Gastrocnemius medialis (tissue), 4 donors: ENCODE measurements around the gene NPTX1. TPM values are rescaled to one million over a fixed set of nuclear protein-coding genes. Genes with fewer than 3 reads are reported as not detected.
A peak's percentile ranks its signal among the peaks of the same experiment; 100 is the strongest.

Experiments used
- ATAC-seq, 2 donors: fragments of 150-250 bp; one replicate each; pipeline ENCODE4 v1.9.1; 2016
- DNase-seq, 2 donors: peaks; one replicate each; pipeline ENCODE4 v3.0.0-alpha.2; 2019
- H3K27ac ChIP-seq, 4 donors: fragments of 200-600 bp; sonication (generic); 1 replicate in 1 of 4; 2 replicates in 3 of 4; pipeline ENCODE4 v1.5.1; 2016 to 2018; ENCODE audit warnings: mild to moderate bottlenecking in 2 of 4, moderate library complexity in 1 of 4
- H3K27me3 ChIP-seq, 3 donors: fragments of 200-600 bp; sonication (generic) in 2 of 3; 1 replicate in 1 of 3; 2 replicates in 2 of 3; pipeline versions ENCODE4 v1.5.1 to v1.6.0; 2016 to 2019; ENCODE audit warnings: mild to moderate bottlenecking in 1 of 3, moderate library complexity in 1 of 3
- H3K36me3 ChIP-seq, 2 donors: fragments of 200-600 bp; sonication (generic) in 1 of 2; one replicate each; pipeline ENCODE4 v1.5.1; 2017 to 2018
- H3K4me1 ChIP-seq, 2 donors: fragments of 200-600 bp; sonication (generic) in 1 of 2; one replicate each; pipeline ENCODE4 v1.5.1; 2016 to 2017; ENCODE audit warnings: mild to moderate bottlenecking in 2 of 2
- H3K4me3 ChIP-seq, 4 donors: fragments of 200-600 bp; sonication (generic) in 3 of 4; 1 replicate in 1 of 4; 2 replicates in 3 of 4; pipeline ENCODE4 v1.5.1; 2016 to 2019; ENCODE audit warnings: mild to moderate bottlenecking in 2 of 4
- H3K9me3 ChIP-seq, 3 donors: fragments of 200-600 bp; sonication (generic) in 2 of 3; 1 replicate in 1 of 3; 2 replicates in 2 of 3; pipeline ENCODE4 v1.5.1; 2016 to 2019
- POLR2A ChIP-seq, 2 donors: fragments of 450-650 bp; IDR thresholded peaks; one replicate each; pipeline ENCODE4 v1.6.1; 2017; ENCODE audit warnings: antibody characterized with exemption in 2 of 2, mild to moderate bottlenecking in 2 of 2, moderate library complexity in 2 of 2
- in situ Hi-C, 4 donors: fragments of 200-750 bp; cut with MboI; loops; one replicate each; pipeline versions ENCODE4 v1.15.0 to v1.8.0; 2017; ENCODE audit warnings: low sequenced_read_pairs in 4 of 4
- intact Hi-C: fragments of 100-400 bp; cut with DNase I; formaldehyde crosslinking; loops from one replicate; pipeline ENCODE4 v1.15.1; 2023; ENCODE audit warnings: low total_unique reads
- total RNA-seq, 4 donors: library from RNA; depleted of rRNA; stranded (reverse); fragments of >200 nt; gene quantifications; one replicate each; pipeline versions ENCODE4 v1.1.0 to v1.2.3, GENCODE V29; 2016
- TF ChIP-seq, protein P1 (sequence below), 5 experiments: fragments of 450-650 bp in 3 of 5; fragments of 200-600 bp in 2 of 5; sonication (generic) in 2 of 5; IDR thresholded peaks in 4 of 5; conservative IDR thresholded peaks in 1 of 5; 1 replicate in 4 of 5; 2 replicates in 1 of 5; pipeline ENCODE4 v1.5.1; 2016 to 2019; ENCODE audit warnings: antibody characterized with exemption in 5 of 5, mild to moderate bottlenecking in 3 of 5, moderate library complexity in 3 of 5

Gene NPTX1
- total RNA-seq, 4 donors from 2014 or later = 0.07 to 2.4 (median 0.21) TPM

DNA sequence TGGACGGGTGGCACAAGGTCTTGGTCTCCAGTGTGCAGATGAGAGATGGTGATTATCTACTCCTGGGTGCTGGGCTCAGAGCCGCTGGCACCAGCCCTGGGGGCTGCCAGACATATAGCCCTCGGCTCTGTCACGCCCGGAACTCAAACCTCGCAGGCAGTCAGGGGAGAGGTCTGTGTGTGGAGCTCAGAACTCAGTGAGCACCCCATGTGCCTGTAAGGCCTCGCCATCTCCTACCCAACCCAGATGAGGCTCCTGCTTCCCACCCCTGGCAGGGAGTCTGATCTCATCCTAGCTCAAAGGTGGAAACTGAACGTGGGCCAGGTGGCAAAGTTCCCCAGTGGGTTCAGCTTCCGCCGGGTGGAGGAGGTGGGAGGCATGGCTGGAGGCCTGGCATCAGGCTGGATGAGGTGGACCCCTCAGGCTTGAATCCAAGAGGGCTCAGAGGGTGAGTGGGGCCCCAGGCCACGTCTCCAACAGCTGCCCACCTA lies 22.6 kb upstream of the NPTX1 start:
- TF ChIP-seq POLR2A (IDR thresholded peaks at IDR 0.05) = no peak
- TF ChIP-seq, protein P1, sequence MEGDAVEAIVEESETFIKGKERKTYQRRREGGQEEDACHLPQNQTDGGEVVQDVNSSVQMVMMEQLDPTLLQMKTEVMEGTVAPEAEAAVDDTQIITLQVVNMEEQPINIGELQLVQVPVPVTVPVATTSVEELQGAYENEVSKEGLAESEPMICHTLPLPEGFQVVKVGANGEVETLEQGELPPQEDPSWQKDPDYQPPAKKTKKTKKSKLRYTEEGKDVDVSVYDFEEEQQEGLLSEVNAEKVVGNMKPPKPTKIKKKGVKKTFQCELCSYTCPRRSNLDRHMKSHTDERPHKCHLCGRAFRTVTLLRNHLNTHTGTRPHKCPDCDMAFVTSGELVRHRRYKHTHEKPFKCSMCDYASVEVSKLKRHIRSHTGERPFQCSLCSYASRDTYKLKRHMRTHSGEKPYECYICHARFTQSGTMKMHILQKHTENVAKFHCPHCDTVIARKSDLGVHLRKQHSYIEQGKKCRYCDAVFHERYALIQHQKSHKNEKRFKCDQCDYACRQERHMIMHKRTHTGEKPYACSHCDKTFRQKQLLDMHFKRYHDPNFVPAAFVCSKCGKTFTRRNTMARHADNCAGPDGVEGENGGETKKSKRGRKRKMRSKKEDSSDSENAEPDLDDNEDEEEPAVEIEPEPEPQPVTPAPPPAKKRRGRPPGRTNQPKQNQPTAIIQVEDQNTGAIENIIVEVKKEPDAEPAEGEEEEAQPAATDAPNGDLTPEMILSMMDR (IDR thresholded peaks at IDR 0.05 in 4 of 5, conservative IDR thresholded peaks at IDR 0.05 in 1 of 5) = no peak
- no peaks in the 10 kb centered on the region for H3K36me3 ChIP-seq
- in situ Hi-C loops = no loop called here
- DNase-seq (no peak), ATAC-seq (no peak)
- H3K27me3 ChIP-seq = peaks cover 9 to 10% (median 9%) of the 10 kb centered on the region in 3 donors
- intact Hi-C loops = no loop called here
- no peak overlapping the region for H3K4me3 ChIP-seq
- H3K4me1 ChIP-seq = peaks cover 0 to 3% of the 10 kb centered on the region in 2 donors
- H3K9me3 ChIP-seq = no peaks in the 10 kb centered on the region
- no peak overlapping the region for H3K27ac ChIP-seq

DNA sequence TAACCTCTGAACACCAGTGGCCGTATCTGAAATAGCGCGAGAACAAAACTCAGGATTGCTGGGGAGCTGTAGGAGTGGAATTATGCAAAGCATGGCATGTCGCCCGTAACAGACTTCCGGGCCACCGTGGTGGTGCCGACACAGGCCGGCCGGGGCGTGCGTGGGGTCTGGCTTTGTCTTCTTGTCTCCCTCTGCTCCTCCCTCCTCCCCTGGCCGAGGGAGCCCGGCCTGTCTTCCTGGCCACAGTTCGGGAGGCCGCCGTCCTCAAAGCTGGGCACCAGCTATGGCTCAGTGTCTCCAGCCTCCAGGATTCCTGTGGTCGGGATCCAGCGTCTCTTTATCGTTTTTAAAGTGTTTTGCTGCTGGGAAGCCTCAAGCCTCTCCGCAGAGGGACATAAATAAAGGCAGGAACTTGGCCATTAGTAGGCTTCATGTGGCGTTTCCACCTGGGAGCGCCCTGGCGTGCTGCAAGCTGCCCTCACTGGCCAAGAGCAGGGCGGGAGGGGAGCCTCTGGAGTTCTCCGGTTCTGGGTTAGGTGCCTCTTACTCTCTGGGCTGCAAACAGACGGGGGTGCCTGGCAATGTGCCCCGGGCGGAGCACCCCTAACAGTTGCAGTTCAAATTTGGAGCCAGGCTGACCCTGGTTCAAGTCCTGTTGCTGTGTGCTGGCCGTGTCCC lies 22.0 kb upstream of the NPTX1 start:
- ATAC-seq (peak in 1 of 2 donors; percentile 18), DNase-seq (peak in 1 of 2 donors; percentile 27)
- no peaks in the 10 kb centered on the region for H3K9me3 ChIP-seq
- in situ Hi-C loops = no loop called here
- TF ChIP-seq, protein P1 (IDR thresholded peaks at IDR 0.05 in 4 of 5, conservative IDR thresholded peaks at IDR 0.05 in 1 of 5) = no peak
- no peaks in the 10 kb centered on the region for H3K36me3 ChIP-seq
- intact Hi-C loops = no loop called here
- H3K4me3 ChIP-seq = peak overlapping the region; percentile 8 to 28 (median 14)
- H3K27ac ChIP-seq = no peak overlapping the region
- peaks cover 0 to 3% of the 10 kb centered on the region in 2 donors for H3K4me1 ChIP-seq
- H3K27me3 ChIP-seq = peaks cover 11 to 16% (median 14%) of the 10 kb centered on the region in 3 donors

DNA sequence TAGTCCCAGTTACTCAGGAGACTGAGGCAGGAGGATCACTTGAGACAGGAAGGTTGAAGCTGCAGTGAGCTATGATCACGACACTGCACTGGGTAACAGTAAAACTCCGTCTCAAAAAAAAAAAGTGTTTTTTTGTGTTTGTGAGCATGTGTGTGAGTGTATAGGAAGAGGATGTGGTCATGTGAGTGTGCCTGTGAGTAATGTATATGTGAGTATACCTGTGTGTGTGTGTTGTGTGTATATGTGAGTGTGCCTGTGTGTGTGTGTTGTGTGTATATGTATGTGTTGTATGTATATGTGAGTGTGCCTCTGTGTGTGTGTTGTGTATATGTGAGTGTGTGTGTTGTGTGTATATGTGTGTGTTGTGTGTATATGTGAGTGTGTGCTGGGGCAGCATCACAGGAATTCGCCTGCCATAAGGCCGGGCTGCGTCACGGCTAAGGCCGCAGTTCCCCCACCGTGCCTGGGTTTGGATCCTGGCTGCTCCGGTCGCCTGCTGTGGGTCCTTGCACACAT lies 21.4 kb upstream of the NPTX1 start:
- H3K27me3 ChIP-seq = peaks cover 17 to 18% (median 17%) of the 10 kb centered on the region in 3 donors
- intact Hi-C loops = no loop called here
- peak overlapping the region in 2 of 4 donors; percentile 8 to 9 for H3K4me3 ChIP-seq
- H3K4me1 ChIP-seq = peaks cover 0 to 3% of the 10 kb centered on the region in 2 donors
- in situ Hi-C loops = no loop called here
- no peak for DNase-seq
- no peaks in the 10 kb centered on the region for H3K36me3 ChIP-seq
- H3K9me3 ChIP-seq = no peaks in the 10 kb centered on the region
- no peak for ATAC-seq
- TF ChIP-seq, protein P1 (IDR thresholded peaks at IDR 0.05 in 4 of 5, conservative IDR thresholded peaks at IDR 0.05 in 1 of 5) = no peak
- no peak for TF ChIP-seq POLR2A (IDR thresholded peaks at IDR 0.05)
- no peak overlapping the region for H3K27ac ChIP-seq

DNA sequence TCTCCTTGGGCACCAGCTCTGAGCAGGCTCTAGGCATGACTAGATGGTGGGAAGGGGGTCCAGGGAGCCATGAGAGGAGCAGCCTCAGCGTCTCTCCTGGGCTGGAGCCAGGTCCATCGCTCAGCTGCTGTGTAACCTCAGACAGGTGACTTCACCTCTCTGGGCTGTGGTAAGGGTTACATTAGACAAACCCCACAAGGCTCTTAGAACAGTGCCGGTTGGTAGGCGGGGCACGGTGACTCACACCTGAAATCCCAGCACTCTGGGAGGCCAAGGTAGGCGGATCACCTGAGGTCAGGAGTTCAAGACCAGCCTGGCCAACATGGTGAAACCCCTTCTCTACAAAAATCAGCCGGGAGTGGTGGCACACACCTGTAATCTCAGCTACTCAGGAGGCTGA lies 18.1 kb upstream of the NPTX1 start:
- Histone ChIP-seq H3K27ac (no peak overlapping the region), H3K9me3 (no peaks in the 10 kb centered on the region), H3K36me3 (no peaks in the 10 kb centered on the region), H3K4me1 (peaks cover 0 to 3% of the 10 kb centered on the region in 2 donors), H3K27me3 (peaks cover 28 to 33% (median 29%) of the 10 kb centered on the region in 3 donors), H3K4me3 (no peak overlapping the region)
- intact Hi-C loops (no loop called here), in situ Hi-C loops (no loop called here)
- ATAC-seq = no peak
- no peak for DNase-seq
- TF ChIP-seq POLR2A (IDR thresholded peaks at IDR 0.05) = no peak
- TF ChIP-seq, protein P1 (IDR thresholded peaks at IDR 0.05 in 4 of 5, conservative IDR thresholded peaks at IDR 0.05 in 1 of 5) = no peak
